HepG2 (cell line): Measurements from ENCODE around the gene KATNB1. TPM values are rescaled to one million over a fixed set of nuclear protein-coding genes. Genes with fewer than 3 reads are reported as not detected.

Source experiments
- ATF1 ChIP-seq: IDR thresholded peaks from 2 replicates; pipeline ENCODE4 v1.6.1; 2016; ENCODE audit warnings: mild to moderate bottlenecking, control low read depth
- GATAD2A ChIP-seq: IDR thresholded peaks from 2 replicates; pipeline ENCODE4 v1.6.1; 2016
- GFI1 ChIP-seq: sonication (generic); formaldehyde crosslinking; IDR thresholded peaks from 2 replicates; pipeline ENCODE4 v1.5.0; 2020; ENCODE audit warnings: missing genetic modification reagents, mild to moderate bottlenecking, borderline replicate concordance
- GLI4 ChIP-seq: sonication (generic); formaldehyde crosslinking; IDR thresholded peaks from 2 replicates; pipeline ENCODE4 v1.5.1; 2020; ENCODE audit warnings: missing genetic modification reagents, mild to moderate bottlenecking, moderate library complexity, borderline replicate concordance
- HNRNPL ChIP-seq: fragments of 200-400 bp; formaldehyde crosslinking; IDR thresholded peaks from 2 replicates; pipeline ENCODE4 v1.6.1; 2017; ENCODE audit warnings: mild to moderate bottlenecking, low read depth, low read length
- KDM5B ChIP-seq: sonication (generic); formaldehyde crosslinking; IDR thresholded peaks from 2 replicates; pipeline ENCODE4 v1.4.0; 2020; ENCODE audit warnings: missing genetic modification reagents, mild to moderate bottlenecking, borderline replicate concordance
- KMT2A ChIP-seq: sonication (generic); formaldehyde crosslinking; IDR thresholded peaks from 2 replicates; pipeline ENCODE4 v1.4.0; 2020; ENCODE audit warnings: missing genetic modification reagents
- MXI1 ChIP-seq: IDR thresholded peaks from 3 replicates; pipeline ENCODE4 v1.6.1; 2012; ENCODE audit warnings: low read depth, low read length, inconsistent platforms, borderline replicate concordance
- TSC22D2 ChIP-seq: sonication (generic); formaldehyde crosslinking; IDR thresholded peaks from 2 replicates; pipeline ENCODE4 v1.5.1; 2020; ENCODE audit warnings: missing genetic modification reagents, mild to moderate bottlenecking, borderline replicate concordance
- ZNF224 ChIP-seq: sonication (generic); formaldehyde crosslinking; IDR thresholded peaks from 2 replicates; pipeline ENCODE4 v1.5.0; 2020; ENCODE audit warnings: mild to moderate bottlenecking, missing genetic modification reagents
- ZNF230 ChIP-seq: sonication (generic); formaldehyde crosslinking; IDR thresholded peaks from 2 replicates; pipeline ENCODE4 v1.4.0; 2020; ENCODE audit warnings: mild to moderate bottlenecking, missing genetic modification reagents
- ZNF256 ChIP-seq: sonication (generic); formaldehyde crosslinking; conservative IDR thresholded peaks from 2 replicates; pipeline ENCODE4 v1.4.0; 2020; ENCODE audit warnings: missing genetic modification reagents
- ZNF563 ChIP-seq: sonication (generic); formaldehyde crosslinking; IDR thresholded peaks from 2 replicates; pipeline ENCODE4 v1.8.0; 2022; ENCODE audit warnings: mild to moderate bottlenecking, moderate library complexity, missing genetic modification reagents
- polyA plus RNA-seq, 8 experiments: library from polyadenylated mRNA; depleted of rRNA in 3 of 8; stranded (reverse) in 7 of 8; unstranded in 1 of 8; fragments of >200 nt; fragmentation: Illumina TruSeq in 4 of 8; extraction: Trizol in 4 of 8; gene quantifications; 2 replicates each; pipeline versions ENCODE4 v1.2.1 to v1.2.3, GENCODE V29; 2011 to 2016; ENCODE audit warnings: low read depth in 4 of 8, missing spikeins in 1 of 8, mixed read lengths in 1 of 8; ENCODE audit not compliant: insufficient read depth in 1 of 8
- total RNA-seq, 5 experiments: library from RNA; depleted of rRNA; stranded (reverse); fragments of >200 nt; fragmentation: Illumina TruSeq; extraction: Trizol; gene quantifications; 2 replicates each; pipeline ENCODE4 v1.2.3, GENCODE V29; 2016; ENCODE audit warnings: low read depth in 1 of 5
- TF ChIP-seq, protein P1 (sequence below): sonication (generic); formaldehyde crosslinking; IDR thresholded peaks from 2 replicates; pipeline ENCODE4 v1.4.0; 2020; ENCODE audit warnings: mild to moderate bottlenecking, missing genetic modification reagents
- TF ChIP-seq, protein P2 (sequence below): sonication (generic); formaldehyde crosslinking; IDR thresholded peaks from 2 replicates; pipeline ENCODE4 v1.4.0; 2020; ENCODE audit warnings: missing genetic modification reagents
- TF ChIP-seq, protein P3 (sequence below): sonication (generic); formaldehyde crosslinking; IDR thresholded peaks from 2 replicates; pipeline ENCODE4 v1.4.0; 2020; ENCODE audit warnings: mild to moderate bottlenecking, missing genetic modification reagents

Gene KATNB1
- total and polyA plus RNA-seq, 2 of the 13 experiments (the other 11 are each of a cell fraction or from before 2014, with no cell fraction given) = 31.5 to 43.5 TPM

DNA sequence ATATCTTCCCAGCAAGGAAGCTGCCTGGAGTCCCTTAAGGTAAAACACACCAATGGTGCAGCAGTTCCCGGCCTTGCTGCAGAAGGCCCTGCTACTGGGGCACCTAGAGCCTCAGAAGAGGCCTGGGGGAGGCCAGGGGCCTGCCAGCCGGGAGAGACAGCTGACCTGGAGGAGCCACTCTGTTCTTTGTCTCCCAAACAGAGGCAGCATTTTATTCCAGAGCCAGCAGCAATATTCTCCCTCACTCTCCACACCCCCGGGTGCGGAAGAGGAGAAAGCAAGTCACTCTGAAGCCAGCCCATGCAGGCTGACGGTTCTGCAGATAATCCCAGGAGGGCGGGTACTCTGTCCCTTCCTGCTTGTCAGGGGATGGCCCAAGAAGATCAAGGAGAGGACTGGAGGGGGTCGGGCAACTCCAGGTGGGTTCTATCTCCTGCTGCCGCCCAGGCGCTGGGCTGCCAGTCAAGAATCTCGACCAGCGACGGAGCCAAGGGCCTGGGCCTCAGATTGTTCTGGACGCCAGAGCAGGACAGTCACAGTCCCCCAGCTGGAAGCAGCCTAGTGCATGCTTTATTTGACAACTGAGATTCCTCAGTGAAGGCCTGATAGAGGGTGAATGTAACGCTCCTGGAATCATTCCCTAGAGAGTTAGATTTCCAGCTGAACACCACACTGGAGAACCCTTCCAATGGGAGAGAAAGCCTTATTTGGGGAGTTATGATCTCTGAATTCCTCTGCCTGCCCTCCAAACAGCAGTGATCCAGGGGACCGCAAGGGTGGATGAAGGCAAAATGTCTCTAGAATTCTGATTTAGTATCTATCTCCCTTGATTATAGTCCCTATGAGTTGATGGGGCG, 67.8 kb downstream of the KATNB1 start (continued):
- peak; percentile 67; the same call in 1 of the 2 replicates for TF ChIP-seq KMT2A
- TF ChIP-seq MXI1 = no peak
- TF ChIP-seq GLI4 = no peak
- TF ChIP-seq GFI1 (CRISPR knock-in tag) = peak; percentile 27; the same call in 1 of the 2 replicates
- 0 out of 2 replicates have a peak, but pooled peaks have one; percentile 2 for TF ChIP-seq TSC22D2 (CRISPR knock-in tag)
- TF ChIP-seq HNRNPL = peak; percentile 11; the same call in 1 of the 2 replicates
- TF ChIP-seq KDM5B (CRISPR knock-in tag) = peak; percentile 63; the same call in 1 of the 2 replicates
- TF ChIP-seq ZNF256 (CRISPR knock-in tag) = no peak
- TF ChIP-seq, protein P1, sequence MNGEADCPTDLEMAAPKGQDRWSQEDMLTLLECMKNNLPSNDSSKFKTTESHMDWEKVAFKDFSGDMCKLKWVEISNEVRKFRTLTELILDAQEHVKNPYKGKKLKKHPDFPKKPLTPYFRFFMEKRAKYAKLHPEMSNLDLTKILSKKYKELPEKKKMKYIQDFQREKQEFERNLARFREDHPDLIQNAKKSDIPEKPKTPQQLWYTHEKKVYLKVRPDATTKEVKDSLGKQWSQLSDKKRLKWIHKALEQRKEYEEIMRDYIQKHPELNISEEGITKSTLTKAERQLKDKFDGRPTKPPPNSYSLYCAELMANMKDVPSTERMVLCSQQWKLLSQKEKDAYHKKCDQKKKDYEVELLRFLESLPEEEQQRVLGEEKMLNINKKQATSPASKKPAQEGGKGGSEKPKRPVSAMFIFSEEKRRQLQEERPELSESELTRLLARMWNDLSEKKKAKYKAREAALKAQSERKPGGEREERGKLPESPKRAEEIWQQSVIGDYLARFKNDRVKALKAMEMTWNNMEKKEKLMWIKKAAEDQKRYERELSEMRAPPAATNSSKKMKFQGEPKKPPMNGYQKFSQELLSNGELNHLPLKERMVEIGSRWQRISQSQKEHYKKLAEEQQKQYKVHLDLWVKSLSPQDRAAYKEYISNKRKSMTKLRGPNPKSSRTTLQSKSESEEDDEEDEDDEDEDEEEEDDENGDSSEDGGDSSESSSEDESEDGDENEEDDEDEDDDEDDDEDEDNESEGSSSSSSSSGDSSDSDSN = peak; percentile 71; the same call in 1 of the 2 replicates
- peak; percentile 17; the same call in 1 of the 2 replicates for TF ChIP-seq GATAD2A (CRISPR knock-in tag)
- peak; percentile 74; the same call in 1 of the 2 replicates for TF ChIP-seq ZNF230
- TF ChIP-seq, protein P2, sequence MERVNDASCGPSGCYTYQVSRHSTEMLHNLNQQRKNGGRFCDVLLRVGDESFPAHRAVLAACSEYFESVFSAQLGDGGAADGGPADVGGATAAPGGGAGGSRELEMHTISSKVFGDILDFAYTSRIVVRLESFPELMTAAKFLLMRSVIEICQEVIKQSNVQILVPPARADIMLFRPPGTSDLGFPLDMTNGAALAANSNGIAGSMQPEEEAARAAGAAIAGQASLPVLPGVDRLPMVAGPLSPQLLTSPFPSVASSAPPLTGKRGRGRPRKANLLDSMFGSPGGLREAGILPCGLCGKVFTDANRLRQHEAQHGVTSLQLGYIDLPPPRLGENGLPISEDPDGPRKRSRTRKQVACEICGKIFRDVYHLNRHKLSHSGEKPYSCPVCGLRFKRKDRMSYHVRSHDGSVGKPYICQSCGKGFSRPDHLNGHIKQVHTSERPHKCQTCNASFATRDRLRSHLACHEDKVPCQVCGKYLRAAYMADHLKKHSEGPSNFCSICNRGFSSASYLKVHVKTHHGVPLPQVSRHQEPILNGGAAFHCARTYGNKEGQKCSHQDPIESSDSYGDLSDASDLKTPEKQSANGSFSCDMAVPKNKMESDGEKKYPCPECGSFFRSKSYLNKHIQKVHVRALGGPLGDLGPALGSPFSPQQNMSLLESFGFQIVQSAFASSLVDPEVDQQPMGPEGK = peak; percentile 38; the same call in 1 of the 2 replicates
- TF ChIP-seq, protein P3, sequence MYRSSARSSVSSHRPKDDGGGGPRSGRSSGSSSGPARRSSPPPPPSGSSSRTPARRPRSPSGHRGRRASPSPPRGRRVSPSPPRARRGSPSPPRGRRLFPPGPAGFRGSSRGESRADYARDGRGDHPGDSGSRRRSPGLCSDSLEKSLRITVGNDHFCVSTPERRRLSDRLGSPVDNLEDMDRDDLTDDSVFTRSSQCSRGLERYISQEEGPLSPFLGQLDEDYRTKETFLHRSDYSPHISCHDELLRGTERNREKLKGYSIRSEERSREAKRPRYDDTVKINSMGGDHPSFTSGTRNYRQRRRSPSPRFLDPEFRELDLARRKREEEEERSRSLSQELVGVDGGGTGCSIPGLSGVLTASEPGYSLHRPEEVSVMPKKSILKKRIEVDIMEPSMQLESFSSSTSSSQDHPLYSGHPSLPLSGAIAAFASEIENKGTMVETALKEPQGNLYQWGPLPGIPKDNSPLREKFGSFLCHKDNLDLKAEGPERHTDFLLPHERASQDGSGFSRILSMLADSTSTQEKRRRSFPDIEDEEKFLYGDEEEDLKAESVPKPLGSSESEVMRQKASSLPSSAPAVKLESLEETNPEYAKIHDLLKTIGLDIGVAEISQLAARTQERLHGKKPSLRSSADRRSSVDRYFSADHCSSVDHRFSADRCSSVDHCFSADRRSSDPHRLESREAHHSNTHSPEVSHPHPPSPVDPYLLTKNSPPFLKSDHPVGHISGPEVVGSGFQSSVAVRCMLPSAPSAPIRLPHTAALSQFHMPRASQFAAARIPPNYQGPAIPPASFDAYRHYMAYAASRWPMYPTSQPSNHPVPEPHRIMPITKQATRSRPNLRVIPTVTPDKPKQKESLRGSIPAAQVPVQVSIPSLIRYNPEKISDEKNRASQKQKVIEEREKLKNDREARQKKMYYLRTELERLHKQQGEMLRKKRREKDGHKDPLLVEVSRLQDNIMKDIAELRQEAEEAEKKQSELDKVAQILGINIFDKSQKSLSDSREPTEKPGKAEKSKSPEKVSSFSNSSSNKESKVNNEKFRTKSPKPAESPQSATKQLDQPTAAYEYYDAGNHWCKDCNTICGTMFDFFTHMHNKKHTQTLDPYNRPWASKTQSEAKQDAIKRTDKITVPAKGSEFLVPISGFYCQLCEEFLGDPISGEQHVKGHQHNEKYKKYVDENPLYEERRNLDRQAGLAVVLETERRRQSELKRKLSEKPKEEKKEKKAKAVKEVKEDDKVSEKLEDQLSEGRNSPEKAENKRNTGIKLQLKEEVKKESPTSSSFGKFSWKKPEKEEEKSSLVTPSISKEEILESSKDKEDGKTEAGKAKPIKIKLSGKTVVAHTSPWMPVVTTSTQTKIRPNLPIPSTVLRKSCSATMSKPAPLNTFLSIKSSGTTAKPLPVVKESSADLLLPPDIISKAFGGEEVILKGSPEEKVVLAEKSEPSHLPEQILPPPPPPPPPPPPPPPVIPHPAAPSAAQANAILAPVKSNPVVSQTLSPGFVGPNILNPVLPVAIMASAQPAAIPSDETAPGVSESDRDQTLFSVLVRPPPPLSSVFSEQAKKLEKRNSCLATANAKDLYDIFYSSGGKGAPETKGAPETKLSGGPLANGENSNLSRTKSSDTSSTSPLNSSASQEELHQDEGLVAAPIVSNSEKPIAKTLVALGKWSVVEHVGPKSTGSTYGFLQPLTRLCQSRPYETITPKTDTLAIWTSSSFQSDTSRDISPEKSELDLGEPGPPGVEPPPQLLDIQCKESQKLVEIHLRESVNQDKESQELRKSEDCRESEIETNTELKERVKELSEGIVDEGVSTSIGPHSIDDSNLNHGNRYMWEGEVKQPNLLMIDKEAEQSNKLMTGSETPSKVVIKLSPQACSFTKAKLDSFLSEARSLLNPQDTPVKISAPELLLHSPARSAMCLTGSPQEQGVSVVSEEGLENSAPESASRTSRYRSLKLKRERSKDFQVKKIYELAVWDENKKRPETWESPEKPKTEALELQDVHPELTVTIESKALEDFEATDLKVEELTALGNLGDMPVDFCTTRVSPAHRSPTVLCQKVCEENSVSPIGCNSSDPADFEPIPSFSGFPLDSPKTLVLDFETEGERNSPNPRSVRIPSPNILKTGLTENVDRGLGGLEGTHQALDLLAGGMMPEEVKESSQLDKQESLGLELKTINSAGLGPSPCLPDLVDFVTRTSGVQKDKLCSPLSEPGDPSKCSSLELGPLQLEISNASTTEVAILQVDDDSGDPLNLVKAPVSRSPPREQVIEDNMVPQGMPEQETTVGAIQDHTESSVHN (CRISPR knock-in tag) = no peak
- TF ChIP-seq ZNF224 (CRISPR knock-in tag) = 0 out of 2 replicates have a peak, but pooled peaks have one; percentile 71
- peak; percentile 85 for TF ChIP-seq ZNF563
- no peak for TF ChIP-seq ATF1 (CRISPR knock-in tag)
